Astrocyte of the cerebellum (primary cell): ENCODE measurements around the gene RARB.

Experiments
- DNase-seq: peaks from one replicate; pipeline ENCODE4 v3.0.0-alpha.2; 2011; ENCODE audit warnings: low read depth
- H3K4me3 ChIP-seq: 2 replicates; pipeline ENCODE4 v1.5.1; 2011; ENCODE audit warnings: mild to moderate bottlenecking, low read depth, low read length, moderate library complexity
- in situ Hi-C: cut with HindIII; loops from 2 replicates; pipeline ENCODE4 v1.10.0; 2017; ENCODE audit warnings: low sequenced_read_pairs
- TF ChIP-seq, protein P1 (sequence below): IDR thresholded peaks from 2 replicates; pipeline ENCODE4 v1.5.1; 2012; ENCODE audit warnings: low read length, low read depth, moderate library complexity, mild to moderate bottlenecking; ENCODE audit errors: missing control alignments

The RARB gene

DNA sequence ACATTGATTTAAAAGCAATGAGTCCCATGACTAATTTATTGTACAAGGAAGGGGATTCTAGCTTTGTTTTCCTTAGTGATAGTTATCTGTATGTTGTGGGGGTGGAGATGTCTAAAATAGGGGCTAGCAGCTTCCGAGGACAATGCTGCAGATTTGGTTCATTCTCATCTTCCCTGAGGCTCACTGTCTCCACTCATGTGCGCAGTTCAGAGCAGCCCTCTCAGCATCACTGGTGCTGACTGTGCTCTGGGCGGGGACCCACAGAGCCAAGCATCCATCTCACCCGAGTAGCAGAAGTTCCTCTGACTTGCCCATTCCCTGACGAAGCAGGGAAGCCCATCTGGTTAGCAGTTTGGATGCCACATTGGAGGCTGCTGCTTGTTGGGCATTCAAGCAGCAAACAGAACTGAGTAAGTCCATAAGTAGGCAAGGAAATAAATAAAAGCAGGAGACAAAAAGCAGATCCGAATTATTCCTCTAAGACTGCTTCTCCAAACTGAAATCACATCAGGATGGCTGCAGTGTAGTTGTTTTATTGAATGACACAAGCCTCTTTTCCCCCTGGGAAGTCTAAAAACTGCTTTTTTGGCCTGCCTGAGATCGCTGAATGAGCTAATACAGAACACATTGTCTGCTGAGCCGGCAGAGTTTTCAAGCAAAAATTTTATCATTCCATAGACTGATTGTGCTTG is 27.5 kb downstream of the RARB start:
- TF ChIP-seq, protein P1, sequence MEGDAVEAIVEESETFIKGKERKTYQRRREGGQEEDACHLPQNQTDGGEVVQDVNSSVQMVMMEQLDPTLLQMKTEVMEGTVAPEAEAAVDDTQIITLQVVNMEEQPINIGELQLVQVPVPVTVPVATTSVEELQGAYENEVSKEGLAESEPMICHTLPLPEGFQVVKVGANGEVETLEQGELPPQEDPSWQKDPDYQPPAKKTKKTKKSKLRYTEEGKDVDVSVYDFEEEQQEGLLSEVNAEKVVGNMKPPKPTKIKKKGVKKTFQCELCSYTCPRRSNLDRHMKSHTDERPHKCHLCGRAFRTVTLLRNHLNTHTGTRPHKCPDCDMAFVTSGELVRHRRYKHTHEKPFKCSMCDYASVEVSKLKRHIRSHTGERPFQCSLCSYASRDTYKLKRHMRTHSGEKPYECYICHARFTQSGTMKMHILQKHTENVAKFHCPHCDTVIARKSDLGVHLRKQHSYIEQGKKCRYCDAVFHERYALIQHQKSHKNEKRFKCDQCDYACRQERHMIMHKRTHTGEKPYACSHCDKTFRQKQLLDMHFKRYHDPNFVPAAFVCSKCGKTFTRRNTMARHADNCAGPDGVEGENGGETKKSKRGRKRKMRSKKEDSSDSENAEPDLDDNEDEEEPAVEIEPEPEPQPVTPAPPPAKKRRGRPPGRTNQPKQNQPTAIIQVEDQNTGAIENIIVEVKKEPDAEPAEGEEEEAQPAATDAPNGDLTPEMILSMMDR, result no peak
- no peak overlapping the region for H3K4me3 ChIP-seq
- in situ Hi-C loops, result no loop called here
- no peak for DNase-seq

DNA sequence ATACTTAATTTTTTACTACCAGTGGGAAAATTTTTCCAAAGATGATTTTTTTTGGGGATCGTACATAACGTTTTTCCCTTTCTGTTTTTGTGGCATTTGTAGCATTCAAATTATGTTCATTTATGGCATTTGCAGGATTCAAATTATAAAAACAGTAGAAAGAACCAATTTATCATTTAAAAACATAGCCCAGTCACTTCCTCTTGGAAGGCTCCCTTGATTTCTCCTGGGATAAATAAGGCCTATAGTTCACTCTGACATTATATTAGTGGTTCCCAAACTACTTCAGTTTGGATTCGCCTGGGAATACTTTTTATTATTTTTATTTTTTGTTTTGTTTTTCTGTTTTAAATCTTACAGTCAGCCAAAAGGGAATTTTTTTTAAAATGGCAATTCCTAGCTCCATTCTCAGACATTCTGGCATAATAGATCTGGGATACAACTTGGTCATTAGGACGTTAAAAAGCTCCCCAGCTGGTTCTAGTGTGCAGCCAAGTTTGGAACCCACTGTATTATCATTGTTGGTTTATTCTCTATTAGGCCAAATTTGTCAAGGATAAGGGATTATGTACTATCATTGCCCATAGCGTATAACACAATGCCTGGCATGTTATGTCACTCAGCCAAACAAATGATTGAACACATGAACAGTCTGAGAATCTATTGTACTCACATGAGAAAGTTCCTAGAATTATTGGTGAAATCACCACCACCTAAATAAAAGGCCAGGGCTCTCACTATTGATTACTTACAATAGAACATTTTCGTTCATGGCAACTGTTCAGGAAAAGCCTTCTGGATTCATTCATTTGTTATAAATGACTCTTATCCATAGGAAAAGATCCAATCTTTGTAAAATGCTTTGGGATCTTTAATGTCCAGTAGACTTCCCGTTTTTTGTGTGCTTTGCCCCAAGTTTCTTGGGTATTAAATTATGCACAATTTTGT is 28.9 kb downstream of the RARB start:
- in situ Hi-C loops, result no loop called here
- H3K4me3 ChIP-seq, result no peak overlapping the region
- no peak for DNase-seq
- TF ChIP-seq, protein P1, result no peak

DNA sequence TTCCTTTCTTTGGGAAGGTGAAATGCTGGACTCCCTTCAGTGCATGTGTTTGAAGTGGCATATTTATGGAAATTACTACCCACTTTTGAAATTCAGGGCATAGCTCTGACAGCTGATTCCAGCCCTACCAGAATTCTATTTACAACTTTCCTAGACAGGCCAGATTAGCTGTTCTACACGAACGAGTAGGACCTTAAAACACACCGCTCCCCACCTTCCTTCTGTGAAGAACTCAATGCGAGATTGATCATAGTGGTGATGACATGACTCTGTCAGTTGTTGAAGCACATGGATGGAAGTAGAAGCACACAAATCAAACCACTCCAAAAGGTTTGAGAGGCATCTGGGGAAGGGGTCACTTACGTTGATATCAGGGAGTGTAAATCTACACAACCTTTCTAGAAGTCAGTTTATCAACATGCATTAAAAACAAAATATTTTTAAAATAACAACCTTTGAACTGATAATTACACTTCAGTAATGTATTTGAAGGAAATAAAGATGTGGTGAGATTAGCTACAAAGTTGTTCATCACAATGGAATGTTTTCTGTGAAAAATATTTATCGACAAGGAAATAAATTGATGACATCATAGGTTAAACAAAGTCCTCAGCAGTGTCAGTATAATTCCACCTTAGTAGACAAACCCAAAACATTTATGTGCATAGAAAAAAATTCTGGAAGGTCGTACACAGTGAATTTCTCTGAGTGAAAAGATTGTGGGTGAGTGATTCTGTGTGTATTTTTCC is 29.8 kb downstream of the RARB start:
- TF ChIP-seq, protein P1, result no peak
- DNase-seq, result no peak
- in situ Hi-C loops, result no loop called here
- no peak overlapping the region for H3K4me3 ChIP-seq

DNA sequence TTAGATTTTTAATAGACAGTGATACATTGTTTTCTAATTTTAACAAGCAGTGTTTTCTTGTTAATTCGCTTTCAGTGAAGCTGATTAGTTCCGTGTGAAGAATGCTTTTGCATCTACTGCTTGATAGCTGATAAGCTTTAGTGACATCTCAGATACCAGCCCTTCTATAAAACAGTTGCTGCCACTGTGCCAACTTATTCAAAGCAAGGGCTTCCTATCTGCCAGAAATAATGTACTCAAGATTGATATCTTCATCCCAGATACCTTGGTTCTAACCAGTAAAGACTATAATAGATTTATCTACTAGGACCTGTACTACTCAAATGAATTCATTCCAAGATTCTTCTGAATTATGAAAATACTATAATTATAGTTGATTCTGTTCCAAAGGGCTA is 30.4 kb downstream of the RARB start:
- in situ Hi-C loops, result no loop called here
- no peak for DNase-seq

DNA sequence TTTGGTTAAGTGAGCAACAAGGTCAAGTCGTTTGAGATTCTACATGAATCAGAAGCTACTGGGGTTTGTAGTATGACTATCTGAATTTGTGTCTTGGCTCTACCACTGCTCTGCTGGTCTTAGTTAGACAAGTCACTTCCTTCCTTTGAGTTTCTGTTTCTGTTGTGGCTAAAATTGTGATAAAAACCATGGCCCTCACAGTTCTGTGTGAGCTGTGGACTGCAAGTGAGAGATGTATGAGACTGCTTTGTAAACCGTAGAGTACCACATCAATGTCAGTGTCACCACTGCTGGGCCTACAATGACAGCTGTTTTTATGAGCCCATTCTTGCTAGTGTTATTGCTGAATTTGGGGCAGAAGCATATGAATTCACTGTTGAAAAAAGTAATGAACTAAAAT is 32.7 kb downstream of the RARB start:
- H3K4me3 ChIP-seq, result no peak overlapping the region
- in situ Hi-C loops, result no loop called here
- TF ChIP-seq, protein P1, result no peak
- no peak for DNase-seq

More for the DNA sequence above, 30.4 kb downstream of the RARB start:
- H3K4me3 ChIP-seq, result no peak overlapping the region
- TF ChIP-seq, protein P1, result no peak

DNA sequence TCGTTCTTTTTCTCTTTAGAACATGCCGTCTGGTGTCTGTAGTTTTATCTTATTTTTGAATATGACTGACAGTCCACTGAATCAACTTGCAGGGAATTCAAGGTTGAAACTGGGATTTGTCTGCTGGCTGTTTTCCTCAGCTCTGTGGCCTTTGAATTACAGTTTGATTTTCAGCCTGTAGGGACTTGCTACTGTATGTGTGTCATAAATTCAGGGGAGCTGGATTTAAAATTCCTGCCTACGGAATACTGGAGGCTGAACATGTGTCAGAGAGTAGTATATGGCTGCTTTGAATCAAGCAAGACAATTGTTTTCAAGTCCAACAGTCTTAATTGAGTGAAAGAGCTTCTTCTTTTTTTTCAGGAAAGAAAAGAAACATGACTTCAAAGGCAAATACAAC is 33.9 kb downstream of the RARB start:
- no peak for DNase-seq
- in situ Hi-C loops, result no loop called here
- TF ChIP-seq, protein P1, result no peak
- no peak overlapping the region for H3K4me3 ChIP-seq
